HEK293 (cell line): ENCODE results near the gene ZBTB18.

ENCODE experiments used
- CTCF ChIA-PET: fragments of 350-600 bp; formaldehyde crosslinking; extraction: SDS; loops from one replicate; lab custom pipeline; 2021; ENCODE audit warnings: antibody characterized with exemption; lab: Yijun Ruan, JAX
- POLR2A ChIA-PET: fragments of 300-600 bp; formaldehyde crosslinking; extraction: SDS; loops from one replicate; lab custom pipeline; 2020; ENCODE audit warnings: antibody characterized with exemption, inconsistent platforms; lab: Yijun Ruan, JAX
- H3K27ac ChIP-seq: fragments of 200-500 bp; sonication (Bioruptor generic); 2 replicates; pipeline ENCODE4 v1.5.1; 2014; ENCODE audit warnings: low read depth, low read length, control low read depth, inconsistent platforms; ENCODE audit errors: extremely low read depth
- H3K36me3 ChIP-seq, 2 experiments: fragments of 200-500 bp in 1 of 2; sonication (Bioruptor generic) in 1 of 2; 1 replicate in 1 of 2; 2 replicates in 1 of 2; pipeline ENCODE4 v1.5.1; 2014 to 2017; ENCODE audit warnings: inconsistent platforms in 2 of 2, low read length in 2 of 2; ENCODE audit not compliant: control insufficient read depth in 2 of 2, insufficient read depth in 1 of 2
- H3K4me1 ChIP-seq: fragments of 200-500 bp; sonication (Bioruptor generic); 2 replicates; pipeline ENCODE4 v1.5.1; 2014; ENCODE audit warnings: mild to moderate bottlenecking, low read length, inconsistent platforms; ENCODE audit not compliant: control insufficient read depth, insufficient read depth
- H3K4me3 ChIP-seq: 2 replicates; pipeline ENCODE4 v1.5.1; 2011; ENCODE audit warnings: low read depth, mild to moderate bottlenecking, control low read depth, low read length, moderate library complexity
- H3K9me3 ChIP-seq: fragments of 200-500 bp; sonication (Bioruptor generic); 2 replicates; pipeline ENCODE4 v1.5.1; 2014; ENCODE audit warnings: low read depth, low read length, inconsistent platforms; ENCODE audit not compliant: control insufficient read depth, insufficient read depth
- ELK4 ChIP-seq: IDR thresholded peaks from 2 replicates; pipeline ENCODE4 v1.6.1; 2011; ENCODE audit warnings: mild to moderate bottlenecking, low read depth, low read length, borderline replicate concordance
- GLI4 ChIP-seq: fragments of 450-650 bp; formaldehyde crosslinking; IDR thresholded peaks from 2 replicates; pipeline ENCODE4 v1.5.1; 2016; ENCODE audit warnings: missing biosample characterization, missing genetic modification characterization
- PRDM10 ChIP-seq: fragments of 450-650 bp; formaldehyde crosslinking; IDR thresholded peaks from 2 replicates; pipeline ENCODE4 v1.5.1; 2016; ENCODE audit warnings: missing biosample characterization, missing genetic modification characterization
- WT1 ChIP-seq: fragments of 450-650 bp; formaldehyde crosslinking; IDR thresholded peaks from 2 replicates; pipeline ENCODE4 v1.5.1; 2016; ENCODE audit warnings: missing biosample characterization, missing genetic modification characterization
- ZNF133 ChIP-seq: fragments of 450-650 bp; formaldehyde crosslinking; IDR thresholded peaks from 2 replicates; pipeline ENCODE4 v1.5.1; 2016; ENCODE audit warnings: missing biosample characterization, missing genetic modification characterization
- ZNF155 ChIP-seq: fragments of 450-650 bp; formaldehyde crosslinking; IDR thresholded peaks from 2 replicates; pipeline ENCODE4 v1.5.1; 2016; ENCODE audit warnings: missing biosample characterization, missing genetic modification characterization
- ZNF175 ChIP-seq: fragments of 450-650 bp; formaldehyde crosslinking; IDR thresholded peaks from 2 replicates; pipeline ENCODE4 v1.5.1; 2016; ENCODE audit warnings: missing biosample characterization, missing genetic modification characterization
- ZNF214 ChIP-seq: fragments of 450-650 bp; formaldehyde crosslinking; IDR thresholded peaks from 2 replicates; pipeline ENCODE4 v1.5.1; 2017; ENCODE audit warnings: missing biosample characterization, mild to moderate bottlenecking, missing genetic modification characterization, borderline replicate concordance
- ZNF354C ChIP-seq: fragments of 450-650 bp; formaldehyde crosslinking; IDR thresholded peaks from 2 replicates; pipeline ENCODE4 v1.5.1; 2016; ENCODE audit warnings: missing biosample characterization, missing genetic modification characterization, low read depth, borderline replicate concordance
- ZNF449 ChIP-seq: fragments of 450-650 bp; formaldehyde crosslinking; IDR thresholded peaks from 2 replicates; pipeline ENCODE4 v1.5.1; 2017; ENCODE audit warnings: missing biosample characterization, mild to moderate bottlenecking, missing genetic modification characterization, moderate library complexity
- ZNF514 ChIP-seq: fragments of 450-650 bp; formaldehyde crosslinking; IDR thresholded peaks from 2 replicates; pipeline ENCODE4 v1.5.1; 2016; ENCODE audit warnings: missing biosample characterization, missing genetic modification characterization
- ZNF549 ChIP-seq: fragments of 450-650 bp; IDR thresholded peaks from 2 replicates; pipeline ENCODE4 v1.5.1; 2018; ENCODE audit warnings: missing biosample characterization, missing genetic modification characterization, mild to moderate bottlenecking, inconsistent platforms, moderate library complexity
- ZNF585B ChIP-seq: fragments of 450-650 bp; formaldehyde crosslinking; IDR thresholded peaks from 2 replicates; pipeline ENCODE4 v1.5.1; 2016; ENCODE audit warnings: missing biosample characterization, missing genetic modification characterization
- ZNF785 ChIP-seq: fragments of 450-650 bp; formaldehyde crosslinking; IDR thresholded peaks from 2 replicates; pipeline ENCODE4 v1.5.1; 2016; ENCODE audit warnings: missing biosample characterization, missing genetic modification characterization
- ZNF837 ChIP-seq: fragments of 450-650 bp; formaldehyde crosslinking; IDR thresholded peaks from 2 replicates; pipeline ENCODE4 v1.5.1; 2016; ENCODE audit warnings: missing biosample characterization, missing genetic modification characterization
- ZSCAN5A ChIP-seq: fragments of 450-650 bp; formaldehyde crosslinking; IDR thresholded peaks from 2 replicates; pipeline ENCODE4 v1.5.1; 2016; ENCODE audit warnings: missing biosample characterization, missing genetic modification characterization

The ZBTB18 gene

GRCh38 chr1:244065063-244065793 lies 14.1 kb downstream of the ZBTB18 start:
- H3K4me1 ChIP-seq, result no peaks in the 10 kb centered on the region
- no peaks in the 10 kb centered on the region for H3K36me3 ChIP-seq
- no peak overlapping the region for H3K27ac ChIP-seq
- H3K4me3 ChIP-seq, result no peak overlapping the region
- TF ChIP-seq ZNF155 (no peak), ZNF175 (tag by site-specific recombination) (no peak), ZNF549 (tag by site-specific recombination) (no peak), ZNF837 (tag by site-specific recombination) (no peak), ZSCAN5A (tag by site-specific recombination) (no peak), ZNF785 (no peak), ZNF214 (tag by site-specific recombination) (no peak), ZNF585B (tag by site-specific recombination) (no peak), GLI4 (tag by site-specific recombination) (no peak), ZNF133 (no peak), WT1 (no peak), ZNF449 (tag by site-specific recombination) (no peak), ELK4 (no peak), ZNF354C (tag by site-specific recombination) (no peak)
- TF ChIP-seq, all 188 proteins: peak for 0
- POLR2A ChIA-PET, result interaction anchor here (0.6 to 1.0 kb wide), 3 partner anchors 11 to 19 kb away, joined by 3 to 5 read pairs (median 4); no protein-coding TSS in a partner anchor
- CTCF ChIA-PET, result no interaction called here
- no peaks in the 10 kb centered on the region for H3K9me3 ChIP-seq

- Histone ChIP-seq H3K36me3 (no peaks in the 10 kb centered on the region), H3K4me3 (no peak overlapping the region), H3K9me3 (no peaks in the 10 kb centered on the region), H3K27ac (no peak overlapping the region), H3K4me1 (no peaks in the 10 kb centered on the region)
- CTCF ChIA-PET, result interaction anchor here (0.6 to 0.8 kb wide), 2 partner anchors 98 to 107 kb away, joined by 3 read pairs; no protein-coding TSS in a partner anchor
- POLR2A ChIA-PET, result interaction anchor here (0.7 kb wide), 1 partner anchor 16 kb away, joined by 5 read pairs; no protein-coding TSS in a partner anchor
- TF ChIP-seq ZNF514 (tag by site-specific recombination), result no peak
- TF ChIP-seq PRDM10, result peak; percentile 43; the same call in 1 of the 2 replicates
Observed at GRCh38 chr1:244065960-244066388, 14.9 kb downstream of the ZBTB18 start.
